ENCODE data around the gene UTP14C. TPM values are rescaled to one million over a fixed set of nuclear protein-coding genes. Genes with fewer than 3 reads are reported as not detected.

Gene UTP14C
- total and polyA plus RNA-seq, 2 experiments from 2014 or later: 11.4 to 22.9 TPM

DNA sequence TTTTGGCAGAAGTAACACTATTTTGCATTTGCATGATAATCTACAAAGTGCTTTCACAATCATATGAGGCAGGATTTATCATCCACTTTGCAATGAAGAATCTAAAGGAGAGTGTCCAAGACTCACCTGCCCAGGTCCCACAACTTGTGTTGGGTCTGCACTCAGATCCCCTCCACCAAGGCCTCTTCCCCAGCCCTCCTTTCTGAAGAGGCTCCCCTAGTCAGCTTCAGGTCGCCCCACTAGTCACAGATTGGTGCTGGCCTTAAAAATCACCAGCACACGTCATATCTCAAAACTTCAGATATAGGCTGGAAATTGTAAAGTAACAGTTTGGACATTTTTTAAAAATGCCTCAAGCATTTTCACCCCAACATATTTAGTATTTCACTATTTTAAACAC is 30.8 kb upstream of the UTP14C start:
- DNase-seq (ENCODE audit: low spot score) (no peak), ATAC-seq (no peak)
- H3K4me2 ChIP-seq: no peak overlapping the region
- Mint-ChIP-seq H3K27me3 (ENCODE audit: insufficient read depth, low read depth, poor library complexity) (peaks cover 7% of the 10 kb centered on the region), H3K36me3 (ENCODE audit: low read depth) (no peaks in the 10 kb centered on the region), H3K27ac (no peak overlapping the region), H3K4me1 (peaks cover 25% of the 10 kb centered on the region), H3K9me3 (no peaks in the 10 kb centered on the region), H3K4me3 (no peak overlapping the region)
- H3K4me1 ChIP-seq (ENCODE audit: insufficient read depth): peaks cover 12% of the 10 kb centered on the region; the same call in 1 of the 2 replicates
- H3K9me2 ChIP-seq (ENCODE audit: insufficient read depth): no peaks in the 10 kb centered on the region
- no peak for TF ChIP-seq POLR2AphosphoS5 (IDR thresholded peaks at IDR 0.05; ENCODE audit: low read depth)
- no peak for TF ChIP-seq EZH2phosphoT487 (IDR thresholded peaks at IDR 0.05; ENCODE audit: unreplicated experiment)
- TF ChIP-seq, protein P1, sequence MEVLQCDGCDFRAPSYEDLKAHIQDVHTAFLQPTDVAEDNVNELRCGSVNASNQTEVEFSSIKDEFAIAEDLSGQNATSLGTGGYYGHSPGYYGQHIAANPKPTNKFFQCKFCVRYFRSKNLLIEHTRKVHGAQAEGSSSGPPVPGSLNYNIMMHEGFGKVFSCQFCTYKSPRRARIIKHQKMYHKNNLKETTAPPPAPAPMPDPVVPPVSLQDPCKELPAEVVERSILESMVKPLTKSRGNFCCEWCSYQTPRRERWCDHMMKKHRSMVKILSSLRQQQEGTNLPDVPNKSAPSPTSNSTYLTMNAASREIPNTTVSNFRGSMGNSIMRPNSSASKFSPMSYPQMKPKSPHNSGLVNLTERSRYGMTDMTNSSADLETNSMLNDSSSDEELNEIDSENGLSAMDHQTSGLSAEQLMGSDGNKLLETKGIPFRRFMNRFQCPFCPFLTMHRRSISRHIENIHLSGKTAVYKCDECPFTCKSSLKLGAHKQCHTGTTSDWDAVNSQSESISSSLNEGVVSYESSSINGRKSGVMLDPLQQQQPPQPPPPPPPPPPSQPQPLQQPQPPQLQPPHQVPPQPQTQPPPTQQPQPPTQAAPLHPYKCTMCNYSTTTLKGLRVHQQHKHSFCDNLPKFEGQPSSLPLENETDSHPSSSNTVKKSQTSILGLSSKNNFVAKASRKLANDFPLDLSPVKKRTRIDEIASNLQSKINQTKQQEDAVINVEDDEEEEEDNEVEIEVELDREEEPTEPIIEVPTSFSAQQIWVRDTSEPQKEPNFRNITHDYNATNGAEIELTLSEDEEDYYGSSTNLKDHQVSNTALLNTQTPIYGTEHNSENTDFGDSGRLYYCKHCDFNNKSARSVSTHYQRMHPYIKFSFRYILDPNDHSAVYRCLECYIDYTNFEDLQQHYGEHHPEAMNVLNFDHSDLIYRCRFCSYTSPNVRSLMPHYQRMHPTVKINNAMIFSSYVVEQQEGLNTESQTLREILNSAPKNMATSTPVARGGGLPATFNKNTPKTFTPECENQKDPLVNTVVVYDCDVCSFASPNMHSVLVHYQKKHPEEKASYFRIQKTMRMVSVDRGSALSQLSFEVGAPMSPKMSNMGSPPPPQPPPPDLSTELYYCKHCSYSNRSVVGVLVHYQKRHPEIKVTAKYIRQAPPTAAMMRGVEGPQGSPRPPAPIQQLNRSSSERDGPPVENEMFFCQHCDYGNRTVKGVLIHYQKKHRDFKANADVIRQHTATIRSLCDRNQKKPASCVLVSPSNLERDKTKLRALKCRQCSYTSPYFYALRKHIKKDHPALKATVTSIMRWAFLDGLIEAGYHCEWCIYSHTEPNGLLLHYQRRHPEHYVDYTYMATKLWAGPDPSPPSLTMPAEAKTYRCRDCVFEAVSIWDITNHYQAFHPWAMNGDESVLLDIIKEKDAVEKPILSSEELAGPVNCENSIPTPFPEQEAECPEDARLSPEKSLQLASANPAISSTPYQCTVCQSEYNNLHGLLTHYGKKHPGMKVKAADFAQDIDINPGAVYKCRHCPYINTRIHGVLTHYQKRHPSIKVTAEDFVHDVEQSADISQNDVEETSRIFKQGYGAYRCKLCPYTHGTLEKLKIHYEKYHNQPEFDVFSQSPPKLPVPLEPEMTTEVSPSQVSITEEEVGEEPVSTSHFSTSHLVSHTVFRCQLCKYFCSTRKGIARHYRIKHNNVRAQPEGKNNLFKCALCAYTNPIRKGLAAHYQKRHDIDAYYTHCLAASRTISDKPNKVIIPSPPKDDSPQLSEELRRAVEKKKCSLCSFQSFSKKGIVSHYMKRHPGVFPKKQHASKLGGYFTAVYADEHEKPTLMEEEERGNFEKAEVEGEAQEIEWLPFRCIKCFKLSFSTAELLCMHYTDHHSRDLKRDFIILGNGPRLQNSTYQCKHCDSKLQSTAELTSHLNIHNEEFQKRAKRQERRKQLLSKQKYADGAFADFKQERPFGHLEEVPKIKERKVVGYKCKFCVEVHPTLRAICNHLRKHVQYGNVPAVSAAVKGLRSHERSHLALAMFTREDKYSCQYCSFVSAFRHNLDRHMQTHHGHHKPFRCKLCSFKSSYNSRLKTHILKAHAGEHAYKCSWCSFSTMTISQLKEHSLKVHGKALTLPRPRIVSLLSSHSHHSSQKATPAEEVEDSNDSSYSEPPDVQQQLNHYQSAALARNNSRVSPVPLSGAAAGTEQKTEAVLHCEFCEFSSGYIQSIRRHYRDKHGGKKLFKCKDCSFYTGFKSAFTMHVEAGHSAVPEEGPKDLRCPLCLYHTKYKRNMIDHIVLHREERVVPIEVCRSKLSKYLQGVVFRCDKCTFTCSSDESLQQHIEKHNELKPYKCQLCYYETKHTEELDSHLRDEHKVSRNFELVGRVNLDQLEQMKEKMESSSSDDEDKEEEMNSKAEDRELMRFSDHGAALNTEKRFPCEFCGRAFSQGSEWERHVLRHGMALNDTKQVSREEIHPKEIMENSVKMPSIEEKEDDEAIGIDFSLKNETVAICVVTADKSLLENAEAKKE (CRISPR knock-in tag; IDR thresholded peaks at IDR 0.05): no peak
- TF ChIP-seq, protein P2, sequence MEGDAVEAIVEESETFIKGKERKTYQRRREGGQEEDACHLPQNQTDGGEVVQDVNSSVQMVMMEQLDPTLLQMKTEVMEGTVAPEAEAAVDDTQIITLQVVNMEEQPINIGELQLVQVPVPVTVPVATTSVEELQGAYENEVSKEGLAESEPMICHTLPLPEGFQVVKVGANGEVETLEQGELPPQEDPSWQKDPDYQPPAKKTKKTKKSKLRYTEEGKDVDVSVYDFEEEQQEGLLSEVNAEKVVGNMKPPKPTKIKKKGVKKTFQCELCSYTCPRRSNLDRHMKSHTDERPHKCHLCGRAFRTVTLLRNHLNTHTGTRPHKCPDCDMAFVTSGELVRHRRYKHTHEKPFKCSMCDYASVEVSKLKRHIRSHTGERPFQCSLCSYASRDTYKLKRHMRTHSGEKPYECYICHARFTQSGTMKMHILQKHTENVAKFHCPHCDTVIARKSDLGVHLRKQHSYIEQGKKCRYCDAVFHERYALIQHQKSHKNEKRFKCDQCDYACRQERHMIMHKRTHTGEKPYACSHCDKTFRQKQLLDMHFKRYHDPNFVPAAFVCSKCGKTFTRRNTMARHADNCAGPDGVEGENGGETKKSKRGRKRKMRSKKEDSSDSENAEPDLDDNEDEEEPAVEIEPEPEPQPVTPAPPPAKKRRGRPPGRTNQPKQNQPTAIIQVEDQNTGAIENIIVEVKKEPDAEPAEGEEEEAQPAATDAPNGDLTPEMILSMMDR (conservative IDR thresholded peaks at IDR 0.05; ENCODE audit: low read depth in 2 of 2): no peak
- TF ChIP-seq, protein P3, sequence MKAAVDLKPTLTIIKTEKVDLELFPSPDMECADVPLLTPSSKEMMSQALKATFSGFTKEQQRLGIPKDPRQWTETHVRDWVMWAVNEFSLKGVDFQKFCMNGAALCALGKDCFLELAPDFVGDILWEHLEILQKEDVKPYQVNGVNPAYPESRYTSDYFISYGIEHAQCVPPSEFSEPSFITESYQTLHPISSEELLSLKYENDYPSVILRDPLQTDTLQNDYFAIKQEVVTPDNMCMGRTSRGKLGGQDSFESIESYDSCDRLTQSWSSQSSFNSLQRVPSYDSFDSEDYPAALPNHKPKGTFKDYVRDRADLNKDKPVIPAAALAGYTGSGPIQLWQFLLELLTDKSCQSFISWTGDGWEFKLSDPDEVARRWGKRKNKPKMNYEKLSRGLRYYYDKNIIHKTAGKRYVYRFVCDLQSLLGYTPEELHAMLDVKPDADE (IDR thresholded peaks at IDR 0.05): no peak
- no peak for TF ChIP-seq STAT1 (IDR thresholded peaks at IDR 0.05; ENCODE audit: unreplicated experiment)
- no peak for TF ChIP-seq CREB1 (CRISPR knock-in tag; IDR thresholded peaks at IDR 0.05; ENCODE audit: low read depth)
- TF ChIP-seq NANOG (IDR thresholded peaks at IDR 0.05; ENCODE audit: borderline replicate concordance): no peak
- no peak for TF ChIP-seq ZNF114 (CRISPR knock-in tag; IDR thresholded peaks at IDR 0.05)
- TF ChIP-seq ZNF331 (CRISPR knock-in tag; IDR thresholded peaks at IDR 0.05; ENCODE audit: low read depth): no peak
- TF ChIP-seq JUNB (IDR thresholded peaks at IDR 0.05; ENCODE audit: unreplicated experiment): no peak
- no peak for TF ChIP-seq EZH2 (IDR thresholded peaks at IDR 0.05; ENCODE audit: low read depth, unreplicated experiment)
- TF ChIP-seq, protein P4, sequence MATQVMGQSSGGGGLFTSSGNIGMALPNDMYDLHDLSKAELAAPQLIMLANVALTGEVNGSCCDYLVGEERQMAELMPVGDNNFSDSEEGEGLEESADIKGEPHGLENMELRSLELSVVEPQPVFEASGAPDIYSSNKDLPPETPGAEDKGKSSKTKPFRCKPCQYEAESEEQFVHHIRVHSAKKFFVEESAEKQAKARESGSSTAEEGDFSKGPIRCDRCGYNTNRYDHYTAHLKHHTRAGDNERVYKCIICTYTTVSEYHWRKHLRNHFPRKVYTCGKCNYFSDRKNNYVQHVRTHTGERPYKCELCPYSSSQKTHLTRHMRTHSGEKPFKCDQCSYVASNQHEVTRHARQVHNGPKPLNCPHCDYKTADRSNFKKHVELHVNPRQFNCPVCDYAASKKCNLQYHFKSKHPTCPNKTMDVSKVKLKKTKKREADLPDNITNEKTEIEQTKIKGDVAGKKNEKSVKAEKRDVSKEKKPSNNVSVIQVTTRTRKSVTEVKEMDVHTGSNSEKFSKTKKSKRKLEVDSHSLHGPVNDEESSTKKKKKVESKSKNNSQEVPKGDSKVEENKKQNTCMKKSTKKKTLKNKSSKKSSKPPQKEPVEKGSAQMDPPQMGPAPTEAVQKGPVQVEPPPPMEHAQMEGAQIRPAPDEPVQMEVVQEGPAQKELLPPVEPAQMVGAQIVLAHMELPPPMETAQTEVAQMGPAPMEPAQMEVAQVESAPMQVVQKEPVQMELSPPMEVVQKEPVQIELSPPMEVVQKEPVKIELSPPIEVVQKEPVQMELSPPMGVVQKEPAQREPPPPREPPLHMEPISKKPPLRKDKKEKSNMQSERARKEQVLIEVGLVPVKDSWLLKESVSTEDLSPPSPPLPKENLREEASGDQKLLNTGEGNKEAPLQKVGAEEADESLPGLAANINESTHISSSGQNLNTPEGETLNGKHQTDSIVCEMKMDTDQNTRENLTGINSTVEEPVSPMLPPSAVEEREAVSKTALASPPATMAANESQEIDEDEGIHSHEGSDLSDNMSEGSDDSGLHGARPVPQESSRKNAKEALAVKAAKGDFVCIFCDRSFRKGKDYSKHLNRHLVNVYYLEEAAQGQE (IDR thresholded peaks at IDR 0.05; ENCODE audit: unreplicated experiment): no peak
- no peaks in the 10 kb centered on the region for H3K36me3 ChIP-seq (ENCODE audit: insufficient read depth)
- H3K27ac ChIP-seq (ENCODE audit: low read depth): no peak overlapping the region
- H2AFZ ChIP-seq: no peak overlapping the region
- H3K27me3 ChIP-seq (ENCODE audit: insufficient read depth): no peaks in the 10 kb centered on the region
- H4K20me1 ChIP-seq (replicated peaks; ENCODE audit: insufficient read depth): no peaks in the 10 kb centered on the region
- no peaks in the 10 kb centered on the region for H3F3A ChIP-seq (replicated peaks; ENCODE audit: low read depth)
- no peaks in the 10 kb centered on the region for H3K79me2 ChIP-seq (replicated peaks; ENCODE audit: insufficient read depth)
- no peak overlapping the region for H3K4me3 ChIP-seq
